GM12878 (cell line): ENCODE measurements around the gene PDZD2. TPM values are rescaled to one million over a fixed set of nuclear protein-coding genes. Genes with fewer than 3 reads are reported as not detected.

Source experiments
- ATAC-seq: fragments of 200-7000 bp; cut with Tn5 transposase; 3 replicates; pipeline ENCODE4 v1.9.1; 2020; ENCODE audit warnings: mild to moderate bottlenecking, moderate library complexity
- BruUV-seq: library from RNA; stranded (reverse); fragments of 400-500 nt; replicated peaks from 2 replicates; lab custom pipeline; 2021; lab: Mats Ljungman, UMichigan
- CTCF ChIA-PET: fragments of 300-600 bp; sonication (Branson Sonifier 250); formaldehyde crosslinking; extraction: SDS; loops from one replicate; lab custom pipeline; 2021; ENCODE audit warnings: inconsistent platforms; lab: Yijun Ruan, JAX
- POLR2A ChIA-PET: fragments of 350-600 bp; formaldehyde crosslinking; extraction: SDS; loops from one replicate; lab custom pipeline; 2021; ENCODE audit warnings: inconsistent platforms; lab: Charles Lee
- RAD21 ChIA-PET: fragments of 300-600 bp; sonication (Branson Sonifier 250); formaldehyde crosslinking; loops from one replicate; lab custom pipeline; 2023; ENCODE audit warnings: antibody characterized with exemption; ENCODE audit not compliant: unreplicated experiment; lab: Charles Lee
- SMC1A ChIA-PET: fragments of 300-600 bp; sonication (Branson Sonifier 250); formaldehyde crosslinking; loops from one replicate; lab custom pipeline; 2023; ENCODE audit not compliant: unreplicated experiment, uncharacterized antibody; lab: Charles Lee
- DNase-seq: peaks from one replicate; pipeline ENCODE4 v3.0.0-alpha.2; 2011; ENCODE audit warnings: low read depth, low spot score
- FAIRE-seq: peaks from 3 replicates; lab custom pipeline; 2011; peaks lifted over from hg19 to GRCh38; lab: Jason Lieb, UNC
- H2AFZ ChIP-seq: 2 replicates; pipeline ENCODE4 v1.6.0; 2011; ENCODE audit warnings: low read depth, low read length, control low read depth; ENCODE audit not compliant: control insufficient read depth
- H3K27ac ChIP-seq: 2 replicates; pipeline ENCODE4 v1.5.1; 2011; ENCODE audit warnings: control low read depth; ENCODE audit not compliant: control insufficient read depth, insufficient read depth
- H3K27me3 ChIP-seq, 2 experiments: replicated peaks in 1 of 2; 2 replicates each; pipeline versions ENCODE4 v1.6.0 to v1.6.1; 2011; ENCODE audit warnings: low read length in 1 of 2; ENCODE audit not compliant: control insufficient read depth in 2 of 2, insufficient read depth in 2 of 2
- H3K36me3 ChIP-seq, 2 experiments: 2 replicates each; pipeline ENCODE4 v1.5.1; 2011; ENCODE audit warnings: low read length in 1 of 2; ENCODE audit not compliant: control insufficient read depth in 2 of 2, insufficient read depth in 2 of 2
- H3K4me1 ChIP-seq: 2 replicates; pipeline ENCODE4 v1.6.1; 2011; ENCODE audit warnings: mild to moderate bottlenecking, low read length, moderate library complexity, mixed read lengths; ENCODE audit not compliant: control insufficient read depth, insufficient read depth
- H3K4me2 ChIP-seq: 2 replicates; pipeline ENCODE4 v1.6.0; 2011; ENCODE audit warnings: control low read depth; ENCODE audit not compliant: control insufficient read depth, insufficient read depth
- H3K4me3 ChIP-seq: fragments of 200-600 bp; sonication (generic); 2 replicates; pipeline ENCODE4 v1.5.1; 2016
- H3K79me2 ChIP-seq: 2 replicates; pipeline ENCODE4 v1.6.0; 2011; ENCODE audit warnings: low read length; ENCODE audit not compliant: control insufficient read depth, insufficient read depth
- H3K9ac ChIP-seq: 2 replicates; pipeline ENCODE4 v1.8.0; 2011; ENCODE audit warnings: low read length, control low read depth, mixed read lengths; ENCODE audit not compliant: control insufficient read depth, insufficient read depth
- H3K9me3 ChIP-seq: replicated peaks from 3 replicates; pipeline ENCODE4 v1.5.1; 2011; ENCODE audit warnings: mild to moderate bottlenecking, low read length; ENCODE audit not compliant: control insufficient read depth, insufficient read depth
- H4K20me1 ChIP-seq: 2 replicates; pipeline ENCODE4 v1.6.0; 2011; ENCODE audit not compliant: control insufficient read depth, insufficient read depth
- ATF2 ChIP-seq: IDR thresholded peaks from 2 replicates; pipeline ENCODE4 v1.6.1; 2012; ENCODE audit warnings: low read length, inconsistent platforms
- CBX5 ChIP-seq: sonication (generic); IDR thresholded peaks from 2 replicates; pipeline ENCODE4 v1.6.1; 2016; ENCODE audit warnings: low read depth, moderate library complexity, mild to moderate bottlenecking, inconsistent platforms
- ELK1 ChIP-seq: IDR thresholded peaks from 2 replicates; pipeline ENCODE4 v1.6.1; 2012; ENCODE audit warnings: low read depth, low read length, improper control_type of control experiment
- MYB ChIP-seq: fragments of 150-350 bp; IDR thresholded peaks from 2 replicates; pipeline ENCODE4 v1.6.1; 2014; ENCODE audit warnings: mild to moderate bottlenecking, low read depth, low read length, borderline replicate concordance
- NRF1 ChIP-seq: conservative IDR thresholded peaks from 2 replicates; pipeline ENCODE4 v1.6.1; 2011; ENCODE audit warnings: mild to moderate bottlenecking, low read depth, low read length, improper control_type of control experiment
- PML ChIP-seq: IDR thresholded peaks from 2 replicates; pipeline ENCODE4 v1.6.1; 2012; ENCODE audit warnings: low read length, inconsistent platforms
- SREBF1 ChIP-seq: IDR thresholded peaks from 2 replicates; pipeline ENCODE4 v1.6.1; 2012; ENCODE audit warnings: mild to moderate bottlenecking, low read length
- SUZ12 ChIP-seq: fragments of 200-600 bp; sonication (generic); IDR thresholded peaks from one replicate; pipeline ENCODE4 v1.6.1; 2018; ENCODE audit warnings: antibody characterized with exemption, mild to moderate bottlenecking; ENCODE audit not compliant: unreplicated experiment
- TCF7 ChIP-seq: IDR thresholded peaks from 2 replicates; pipeline ENCODE4 v1.6.1; 2014; ENCODE audit warnings: antibody characterized with exemption, borderline replicate concordance
- WGBS: methylation state at CpG from one replicate; pipeline ENCODE4 v1.1.6; 2016; ENCODE audit warnings: low lambda C conversion rate; ENCODE audit not compliant: insufficient replicate concordance, insufficient coverage; ENCODE audit errors: missing lambda C conversion rate; 5-methylcytosine and 5-hydroxymethylcytosine counted together
- in situ Hi-C: fragments of 300-500 bp; cut with MboI; formaldehyde crosslinking; loops from 9 replicates; pipeline ENCODE4 v1.14.3; 2018; ENCODE audit warnings: mixed read lengths
- intact Hi-C: fragments of 100-400 bp; cut with micrococcal nuclease; formaldehyde crosslinking; loops from one replicate; pipeline ENCODE4 v1.14.2; 2022; ENCODE audit not compliant: unreplicated experiment
- polyA plus RNA-seq, 11 experiments: library from polyadenylated mRNA; depleted of rRNA in 4 of 11; unstranded in 6 of 11; stranded (reverse) in 5 of 11; fragments of >200 nt; fragmentation: Nextera tagmentation in 4 of 11; fragmentation: Illumina TruSeq in 1 of 11; extraction: Ambion mirVana in 4 of 11; extraction: Trizol in 1 of 11; gene quantifications; 1 replicate in 1 of 11; 2 replicates in 10 of 11; pipeline versions ENCODE4 v1.2.1 to v1.2.3, GENCODE V29; 2011 to 2016; ENCODE audit warnings: inconsistent platforms in 2 of 11, missing spikeins in 2 of 11, low read depth in 1 of 11
- total RNA-seq, 4 experiments: library from RNA; depleted of rRNA in 3 of 4; stranded (reverse); fragments of >200 nt in 3 of 4; fragmentation: Illumina TruSeq in 1 of 4; extraction: Trizol in 1 of 4; gene quantifications; 2 replicates each; pipeline versions ENCODE4 v1.2.1 to v1.2.3, GENCODE V29; 2013 to 2021

Gene PDZD2
- total and polyA plus RNA-seq, 10 of the 15 experiments (the other 5 are each of a cell fraction or from before 2014, with no cell fraction given): 0.01 to 0.58 (median 0.29) TPM; not detected in 3

- TF ChIP-seq ATF2: no peak
- no peak for TF ChIP-seq NRF1
- no peak for TF ChIP-seq ELK1
Observed at GRCh38 chr5:31674371-31674951, 35.5 kb downstream of the PDZD2 start (continued).

GRCh38 chr5:31675472-31675871, 36.5 kb downstream of the PDZD2 start:
- H3K4me2 ChIP-seq: no peak overlapping the region
- H2AFZ ChIP-seq: no peak overlapping the region
- intact Hi-C loops: no loop called here
- ATAC-seq (no peak), FAIRE-seq (no peak), DNase-seq (no peak)
- CTCF ChIA-PET: no interaction called here
- SMC1A ChIA-PET: no interaction called here
- no peak overlapping the region for H3K4me3 ChIP-seq
- H3K27me3 ChIP-seq: no peaks in the 10 kb centered on the region; a peak in 1 of 4 replicates
- WGBS: 17% methylated on average over 6 of the region's 6 CpGs
- H3K9me3 ChIP-seq: no peaks in the 10 kb centered on the region
- H3K9ac ChIP-seq: no peak overlapping the region
- H3K27ac ChIP-seq: no peak overlapping the region
- POLR2A ChIA-PET: no interaction called here
- H4K20me1 ChIP-seq: no peaks in the 10 kb centered on the region
- TF ChIP-seq CBX5 (no peak), PML (no peak), SREBF1 (no peak), MYB (no peak), SUZ12 (no peak), TCF7 (no peak)
- in situ Hi-C loops: no loop called here
- RAD21 ChIA-PET: no interaction called here
- H3K4me1 ChIP-seq: no peaks in the 10 kb centered on the region
- no peaks in the 10 kb centered on the region for H3K79me2 ChIP-seq
- no peaks in the 10 kb centered on the region for H3K36me3 ChIP-seq
- no TSS peak for BruUV-seq
